Fibroblast of skin of abdomen (primary cell): ENCODE data around the gene BCL6B.

Experiments used
- DNase-seq: peaks from one replicate; pipeline ENCODE4 v3.0.0-alpha.2; 2013

BCL6B gene

DNA sequence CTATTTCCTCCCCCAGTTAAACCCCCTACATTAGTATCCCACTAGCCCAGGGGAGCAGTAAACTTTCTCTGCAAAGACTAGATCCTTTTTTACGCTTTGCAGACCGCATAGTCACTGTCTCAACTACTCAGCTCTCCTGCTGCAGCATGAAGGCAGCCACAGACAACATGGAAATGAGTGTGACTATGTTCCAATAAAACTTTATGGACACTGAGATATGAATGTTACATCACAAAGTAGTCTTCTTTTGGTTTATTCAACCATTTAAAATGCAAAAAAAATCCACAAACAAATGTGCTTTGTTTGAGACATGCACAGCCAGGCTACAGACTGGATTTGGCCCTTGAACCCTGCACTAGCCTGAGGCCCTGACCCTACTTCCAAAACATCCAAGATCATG is 12.3 kb upstream of the BCL6B start:
- no peak for DNase-seq

DNA sequence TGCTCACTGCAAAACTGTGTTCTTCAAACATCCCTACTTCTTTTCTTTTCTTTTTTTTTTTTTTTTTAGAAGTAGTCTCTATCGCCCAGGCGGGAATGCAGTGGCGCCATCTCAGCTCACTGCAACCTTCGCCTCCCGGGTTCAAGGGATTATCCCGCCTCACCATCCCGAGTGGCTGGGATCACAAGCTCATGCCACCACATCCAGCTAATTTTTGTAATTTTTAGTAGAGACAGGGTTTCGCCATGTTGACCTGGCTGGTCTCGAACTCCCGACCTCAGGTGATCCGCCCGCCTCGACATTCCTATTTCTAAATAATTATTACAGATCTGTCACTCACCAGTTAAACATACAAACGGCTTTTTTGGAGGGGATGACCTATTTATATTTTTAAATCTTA is 11.4 kb upstream of the BCL6B start:
- DNase-seq, result no peak

DNA sequence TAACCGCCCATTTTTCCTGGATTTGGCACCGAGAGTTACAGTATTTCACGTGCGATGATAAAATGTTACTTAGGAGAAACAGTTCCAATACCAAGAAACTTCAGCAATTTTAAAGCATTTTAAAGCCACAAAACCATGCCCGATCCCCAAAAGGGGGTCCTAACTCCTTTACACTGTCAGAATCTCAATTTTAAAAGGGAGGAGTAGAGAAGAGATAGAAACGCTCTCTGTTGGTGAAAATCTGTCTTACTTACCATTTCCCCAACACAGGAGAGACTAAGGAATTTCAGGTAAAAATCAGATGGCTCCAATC is 11.0 kb upstream of the BCL6B start:
- no peak for DNase-seq

DNA sequence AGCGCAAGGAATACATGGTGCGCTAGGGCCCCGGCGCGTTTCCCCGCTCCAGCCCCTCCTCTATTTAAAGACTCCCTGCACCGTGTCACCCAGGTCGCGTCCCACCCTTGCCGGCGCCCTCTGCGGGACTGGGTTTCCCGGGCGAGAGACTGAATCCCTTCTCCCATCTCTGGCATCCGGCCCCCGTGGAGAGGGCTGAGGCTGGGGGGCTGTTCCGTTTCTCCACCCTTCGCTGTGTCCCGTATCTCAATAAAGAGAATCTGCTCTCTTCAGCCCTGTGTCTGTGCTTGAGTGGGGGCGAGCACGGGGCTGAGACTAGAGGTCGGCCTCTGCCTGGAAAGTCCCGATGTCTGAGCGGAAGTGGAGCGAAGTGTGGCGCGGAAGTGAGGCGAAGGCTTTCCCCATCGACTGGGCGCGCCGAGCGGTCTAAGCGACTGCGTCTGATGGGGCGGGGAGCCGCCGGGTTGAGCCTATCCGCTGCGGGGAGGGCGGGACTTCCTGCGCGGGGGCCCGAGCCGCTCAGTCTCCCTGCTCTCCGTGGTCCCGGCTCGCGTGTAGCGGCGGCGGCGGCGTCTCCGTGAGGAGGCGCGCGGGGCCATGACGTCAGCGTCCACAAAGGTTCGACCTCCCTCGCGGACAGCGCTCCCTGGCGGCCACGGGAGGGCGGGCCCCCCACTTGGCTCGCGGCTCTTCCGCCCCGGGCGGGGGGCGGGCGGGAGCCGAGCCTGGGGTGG is 8.4 kb upstream of the BCL6B start:
- DNase-seq, result peak; percentile 98

DNA sequence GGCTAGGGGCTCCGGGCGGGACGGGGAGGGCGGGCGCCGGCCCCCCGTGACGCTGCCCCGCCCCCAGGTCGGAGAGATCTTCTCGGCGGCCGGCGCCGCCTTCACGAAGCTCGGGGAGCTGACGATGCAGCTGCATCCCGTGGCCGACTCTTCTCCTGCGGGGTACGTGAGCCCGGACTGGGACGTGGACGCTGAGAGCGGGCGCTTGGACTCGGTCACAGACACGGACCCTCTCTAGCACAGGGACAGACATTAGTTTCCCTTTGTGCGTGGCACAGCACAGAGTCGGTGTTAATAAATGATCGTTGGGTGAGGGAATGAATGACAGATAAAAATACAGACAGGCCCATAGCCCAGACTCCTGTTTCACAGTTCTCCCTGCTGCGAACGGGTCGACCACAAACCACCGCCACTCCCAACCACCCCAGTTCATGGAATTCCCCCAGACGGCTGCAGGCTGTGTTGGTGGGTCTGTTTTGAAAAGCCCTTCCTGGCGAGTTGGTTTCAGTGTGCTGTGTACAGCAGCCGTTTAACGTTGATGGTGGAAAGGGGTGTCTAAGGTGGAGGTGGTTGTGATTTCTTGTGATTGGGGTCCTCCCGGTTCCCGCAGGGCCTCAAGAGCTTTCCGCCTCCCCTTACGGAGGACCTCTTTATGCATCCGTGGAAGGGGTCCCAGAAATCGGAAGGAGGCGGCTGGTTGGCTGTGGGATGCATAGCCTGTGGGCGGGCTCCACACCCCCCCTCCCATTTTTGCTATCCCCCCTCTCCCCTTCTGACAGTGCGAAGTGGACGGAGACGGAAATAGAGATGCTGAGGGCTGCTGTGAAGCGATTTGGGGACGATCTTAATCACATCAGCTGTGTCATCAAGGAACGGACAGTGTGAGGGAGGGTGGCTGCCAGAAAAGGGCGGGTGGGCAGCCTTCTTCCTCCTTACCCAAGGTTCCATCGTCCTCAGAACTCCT is 7.6 kb upstream of the BCL6B start:
- DNase-seq, result peak; percentile 65

DNA sequence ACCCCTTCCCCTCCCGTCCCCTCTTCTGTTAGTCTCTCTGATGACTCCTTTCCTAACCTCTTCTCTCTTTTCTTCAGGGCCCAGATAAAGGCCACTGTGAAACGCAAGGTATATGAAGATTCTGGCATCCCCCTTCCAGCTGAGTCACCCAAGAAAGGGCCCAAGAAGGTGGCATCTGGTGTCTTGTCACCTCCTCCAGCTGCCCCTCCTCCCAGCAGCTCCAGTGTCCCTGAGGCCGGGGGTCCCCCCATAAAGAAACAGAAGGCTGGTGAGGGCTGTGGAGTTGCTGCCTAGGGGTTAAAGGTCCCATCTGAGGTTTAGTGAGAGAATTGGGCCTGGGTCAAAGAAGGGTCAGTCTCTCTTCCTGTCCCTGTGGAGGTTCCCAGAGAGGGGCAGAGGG is 6.4 kb upstream of the BCL6B start:
- no peak for DNase-seq

DNA sequence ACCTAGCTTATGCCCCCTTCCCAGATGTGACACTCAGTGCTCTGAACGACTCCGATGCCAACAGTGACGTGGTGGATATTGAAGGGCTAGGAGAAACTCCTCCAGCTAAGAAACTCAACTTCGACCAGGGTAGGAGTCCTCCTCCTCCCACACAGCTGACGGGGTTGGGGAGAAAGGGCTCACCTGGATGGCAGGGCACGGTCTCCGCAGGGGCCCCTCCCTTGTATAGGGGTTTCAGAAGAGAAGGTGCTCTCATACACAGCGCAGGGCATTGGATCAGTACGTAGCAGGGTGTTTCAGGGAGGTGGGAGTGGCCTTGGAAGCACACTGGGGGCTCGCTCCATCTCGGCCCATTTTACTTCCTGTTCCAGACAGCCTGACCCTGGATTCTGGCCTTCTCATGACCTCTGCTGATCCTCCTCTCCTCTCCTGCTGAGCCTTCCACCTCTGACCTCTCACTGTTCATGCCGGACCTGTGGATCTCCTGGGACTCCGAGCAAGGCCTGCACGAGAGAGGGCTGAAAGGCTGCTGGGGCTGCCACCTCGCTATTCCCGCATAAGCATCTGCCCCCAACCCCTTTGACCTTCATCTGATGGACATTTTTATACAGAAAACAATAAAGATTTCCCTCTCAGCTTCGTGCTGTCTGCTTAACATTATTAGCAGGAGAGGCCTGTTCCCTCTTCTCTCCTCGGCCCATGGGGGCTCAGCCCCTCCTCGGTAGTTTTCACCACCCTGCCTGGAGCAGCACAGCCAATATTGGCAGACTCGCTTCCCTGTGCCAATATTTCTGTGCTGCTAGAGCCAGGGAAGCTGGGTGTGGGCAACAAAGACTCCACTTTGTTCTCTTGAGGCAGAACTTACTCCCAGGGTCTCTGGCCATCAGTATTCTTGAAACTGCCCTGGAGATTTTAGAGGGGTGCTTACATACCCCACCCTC is 5.7 kb upstream of the BCL6B start:
- no peak for DNase-seq

DNA sequence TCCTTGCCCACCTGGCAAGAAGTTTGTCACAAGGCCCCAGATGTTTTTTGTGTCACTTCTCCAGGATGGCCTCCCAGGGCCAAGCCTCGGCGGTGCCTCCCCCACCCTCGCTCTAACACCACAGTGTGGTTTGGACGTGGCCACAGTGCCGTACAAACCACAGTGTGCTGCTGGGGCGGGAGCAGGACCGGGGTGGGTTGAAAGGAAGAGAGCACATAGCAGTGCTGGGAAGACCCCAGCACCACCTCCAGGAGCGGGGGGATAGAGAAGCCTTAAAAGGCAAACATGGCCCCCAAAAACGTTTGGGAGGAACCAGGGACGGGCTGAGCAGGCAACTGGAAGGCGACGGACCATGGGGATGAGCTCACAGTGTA is 5.0 kb upstream of the BCL6B start:
- no peak for DNase-seq

DNA sequence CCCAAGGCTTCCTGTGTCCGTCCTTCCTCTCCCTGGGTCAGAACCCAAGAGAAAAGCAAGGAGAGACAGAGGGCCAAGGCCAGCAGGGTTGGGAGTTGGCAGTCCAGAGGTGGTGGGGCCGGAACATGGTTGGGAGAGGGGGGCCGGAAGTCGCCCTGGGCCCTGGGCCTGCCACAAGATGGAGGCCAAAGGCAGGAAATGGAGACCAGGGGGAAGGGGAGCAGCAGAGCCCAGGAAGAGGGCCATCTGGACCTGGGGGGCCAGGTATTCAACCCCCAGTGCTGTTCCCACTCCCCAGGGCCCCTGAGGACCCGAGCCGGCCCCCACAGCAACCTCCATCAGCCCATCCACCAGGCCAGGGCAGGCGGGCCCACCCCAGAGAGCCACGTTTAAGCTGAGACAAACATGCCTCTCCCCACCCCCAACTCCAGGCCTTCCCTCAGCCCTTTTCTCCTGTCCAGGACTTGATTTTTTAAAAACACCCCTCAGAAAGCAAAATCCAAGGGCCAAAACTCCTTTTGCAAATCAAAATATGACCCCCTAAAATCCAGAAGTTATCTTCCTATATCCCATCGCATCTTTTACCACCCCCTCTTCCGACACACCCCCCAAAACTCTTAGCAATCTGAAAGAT is 4.4 kb upstream of the BCL6B start:
- DNase-seq, result no peak

DNA sequence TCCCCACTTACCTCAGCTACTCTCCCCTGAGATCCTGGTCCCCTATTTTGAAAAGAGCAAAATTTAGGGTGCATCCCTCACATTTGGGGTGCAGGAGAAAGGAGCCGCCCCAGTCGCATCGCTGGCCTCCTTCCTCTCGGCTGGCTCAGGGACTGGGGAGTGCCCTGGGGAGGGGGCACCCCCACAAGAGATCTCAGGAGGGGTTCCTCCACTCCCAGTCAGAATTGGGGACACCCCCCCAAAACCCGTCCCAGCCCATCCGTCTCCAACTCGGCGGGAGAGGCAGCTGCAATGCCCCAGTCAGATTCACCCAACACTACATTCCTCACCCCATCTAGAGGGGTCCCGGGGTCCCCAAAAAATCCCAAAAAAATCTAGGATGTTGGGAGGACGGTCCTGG is 3.5 kb upstream of the BCL6B start:
- DNase-seq, result no peak

DNA sequence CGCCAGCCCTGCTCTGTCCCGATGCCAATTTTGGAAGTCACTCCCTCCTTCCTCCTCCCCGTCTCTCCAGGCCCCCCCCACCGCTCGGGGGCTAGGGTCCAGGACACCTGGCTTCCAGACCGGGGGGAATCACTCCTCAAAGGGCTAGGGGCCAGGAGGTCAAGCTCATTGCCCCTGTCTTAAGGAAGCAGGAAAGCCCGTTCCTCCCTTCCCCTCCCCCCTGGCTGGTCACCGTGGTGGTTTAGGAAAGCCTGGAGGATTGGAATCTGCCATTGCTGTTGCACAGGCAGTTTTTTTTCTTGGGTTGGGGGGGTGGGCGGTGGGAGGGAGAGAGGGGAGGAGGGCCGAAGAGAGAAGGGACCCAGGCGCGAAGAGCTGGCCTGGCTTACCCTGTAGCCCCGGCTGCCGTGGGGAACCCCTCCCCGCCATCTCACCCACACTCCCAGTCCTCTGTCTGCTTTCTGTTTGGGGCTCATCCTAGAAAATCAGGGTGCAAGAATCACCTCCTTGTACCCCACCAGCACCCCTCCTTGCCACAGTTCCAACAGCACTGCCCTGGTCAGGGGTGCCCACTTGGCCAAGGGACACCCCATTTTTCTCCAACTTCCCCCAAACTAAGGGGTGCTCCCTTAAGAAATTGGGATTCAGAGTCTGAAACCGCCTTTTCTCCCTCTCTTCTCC is 2.9 kb upstream of the BCL6B start:
- DNase-seq, result peak; percentile 73

DNA sequence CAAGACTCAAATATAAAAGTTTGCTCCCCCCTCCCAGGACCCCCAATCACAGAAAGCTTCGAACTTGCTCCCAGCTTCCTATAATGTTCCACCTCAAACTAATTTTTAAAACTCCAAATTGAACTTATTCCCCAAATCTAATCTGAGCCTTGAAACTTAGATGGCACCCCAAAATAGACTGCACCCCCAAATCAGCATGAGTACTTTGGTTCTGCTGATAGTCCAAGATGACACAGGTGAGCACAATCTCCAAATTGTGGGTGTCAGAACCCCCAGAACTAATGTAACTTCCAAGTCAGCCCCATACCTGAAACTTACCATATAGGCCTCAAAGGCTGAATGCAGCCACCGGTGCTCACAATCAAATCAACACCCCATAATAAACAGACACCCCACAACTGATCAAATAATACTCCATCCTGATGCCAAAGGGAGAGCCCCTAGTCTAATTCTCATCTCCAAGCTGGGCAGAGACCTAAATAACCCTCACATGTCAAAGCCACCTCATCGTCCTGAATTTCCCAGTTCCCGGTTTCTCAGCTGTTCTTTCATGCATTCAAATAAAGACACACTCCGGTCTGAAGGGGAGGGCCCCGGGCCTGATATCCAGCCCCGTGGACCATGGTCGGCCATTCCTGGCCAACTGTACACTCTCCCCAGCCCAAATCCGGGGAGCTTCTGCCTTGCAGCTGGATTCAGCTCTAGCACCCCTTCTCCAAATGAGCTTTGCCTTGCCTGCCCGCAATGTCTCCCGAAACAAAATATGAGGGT is 1.8 kb upstream of the BCL6B start:
- no peak for DNase-seq

DNA sequence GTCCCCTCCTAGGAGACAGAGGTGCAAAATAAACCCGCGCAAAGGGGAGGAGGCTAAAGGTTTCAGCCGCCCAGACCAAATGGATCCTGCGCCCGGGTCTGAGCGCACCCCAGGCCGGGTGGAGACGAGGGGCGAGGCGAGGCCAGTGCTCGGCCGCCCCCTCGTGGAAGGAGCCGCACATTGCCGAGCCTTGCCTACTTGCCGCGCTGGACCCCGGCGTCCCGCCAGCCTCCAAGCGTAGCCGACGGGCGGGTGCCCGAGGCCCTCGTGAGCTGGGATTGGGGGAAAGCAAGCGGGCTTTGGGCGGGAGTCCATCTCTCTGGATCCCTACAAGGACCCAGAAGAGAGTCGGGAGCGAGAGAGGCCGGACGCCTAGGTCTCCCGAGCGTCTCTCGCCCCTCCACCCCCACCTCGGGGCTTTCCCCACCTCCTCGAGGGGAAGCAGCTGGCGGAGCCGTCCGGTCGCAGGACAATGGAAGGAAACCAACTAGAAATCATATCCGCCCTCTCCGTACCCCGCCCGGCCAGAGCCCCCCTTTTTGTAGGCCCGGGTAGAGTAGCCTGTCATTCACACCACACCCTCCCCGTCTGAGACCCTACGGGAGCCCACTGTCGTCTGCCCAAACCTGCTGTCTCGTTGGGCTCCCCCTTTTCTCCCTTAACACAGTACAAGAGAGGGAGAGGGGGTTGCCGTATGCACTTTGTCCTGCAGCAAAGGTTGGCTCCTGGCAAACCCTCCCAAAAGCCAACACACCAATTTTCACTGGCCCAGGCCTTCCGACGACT is 664 bp upstream of the BCL6B start:
- DNase-seq, result peak; percentile 57

DNA sequence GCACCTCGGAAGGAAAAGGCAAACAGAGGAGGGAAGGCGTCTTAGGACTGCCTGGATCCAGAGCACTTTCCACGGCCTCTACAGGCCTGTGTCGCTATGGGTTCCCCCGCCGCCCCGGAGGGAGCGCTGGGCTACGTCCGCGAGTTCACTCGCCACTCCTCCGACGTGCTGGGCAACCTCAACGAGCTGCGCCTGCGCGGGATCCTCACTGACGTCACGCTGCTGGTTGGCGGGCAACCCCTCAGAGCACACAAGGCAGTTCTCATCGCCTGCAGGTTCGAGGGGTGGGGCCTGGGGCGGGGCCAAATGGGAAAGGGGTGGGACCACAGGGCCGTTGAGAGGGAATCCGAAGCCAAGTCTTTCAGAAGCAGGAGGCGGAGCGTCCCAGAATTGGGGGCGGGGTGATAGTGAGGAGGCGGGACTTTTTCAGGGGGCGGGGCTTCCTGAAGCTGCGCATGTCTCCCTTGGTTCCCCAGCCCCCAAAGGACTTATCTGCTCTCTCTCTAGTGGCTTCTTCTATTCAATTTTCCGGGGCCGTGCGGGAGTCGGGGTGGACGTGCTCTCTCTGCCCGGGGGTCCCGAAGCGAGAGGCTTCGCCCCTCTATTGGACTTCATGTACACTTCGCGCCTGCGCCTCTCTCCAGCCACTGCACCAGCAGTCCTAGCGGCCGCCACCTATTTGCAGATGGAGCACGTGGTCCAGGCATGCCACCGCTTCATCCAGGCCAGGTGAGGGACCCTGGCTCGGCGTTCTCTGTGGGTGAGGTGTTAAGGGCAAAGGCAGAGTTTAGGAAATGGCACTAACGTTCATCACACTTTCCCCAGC is 939 bp downstream of the BCL6B start:
- DNase-seq, result peak; percentile 75

DNA sequence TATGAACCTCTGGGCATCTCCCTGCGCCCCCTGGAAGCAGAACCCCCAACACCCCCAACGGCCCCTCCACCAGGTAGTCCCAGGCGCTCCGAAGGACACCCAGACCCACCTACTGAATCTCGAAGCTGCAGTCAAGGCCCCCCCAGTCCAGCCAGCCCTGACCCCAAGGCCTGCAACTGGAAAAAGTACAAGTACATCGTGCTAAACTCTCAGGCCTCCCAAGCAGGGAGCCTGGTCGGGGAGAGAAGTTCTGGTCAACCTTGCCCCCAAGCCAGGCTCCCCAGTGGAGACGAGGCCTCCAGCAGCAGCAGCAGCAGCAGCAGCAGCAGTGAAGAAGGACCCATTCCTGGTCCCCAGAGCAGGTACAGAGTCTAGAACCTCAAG is 1.5 kb downstream of the BCL6B start:
- no peak for DNase-seq

DNA sequence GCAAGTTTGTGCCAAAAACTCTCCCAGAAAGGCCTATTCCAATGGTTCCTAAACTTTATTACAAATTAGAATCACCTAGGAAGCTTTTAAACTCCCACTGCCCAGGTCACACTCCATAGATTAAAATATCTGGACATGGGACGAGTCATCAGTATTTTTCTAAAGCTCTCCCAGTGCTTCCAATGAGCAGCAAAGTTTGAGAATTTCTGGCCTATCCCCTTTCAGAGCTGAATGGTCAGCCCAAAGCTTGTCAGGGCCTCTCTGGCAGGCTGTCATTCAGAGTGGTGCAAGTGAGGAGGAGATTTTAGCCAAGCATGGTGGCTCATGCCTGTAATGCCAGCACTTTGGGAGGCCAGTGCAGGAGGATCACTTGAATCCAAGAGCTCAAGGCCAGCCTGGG is 2.4 kb downstream of the BCL6B start:
- no peak for DNase-seq

DNA sequence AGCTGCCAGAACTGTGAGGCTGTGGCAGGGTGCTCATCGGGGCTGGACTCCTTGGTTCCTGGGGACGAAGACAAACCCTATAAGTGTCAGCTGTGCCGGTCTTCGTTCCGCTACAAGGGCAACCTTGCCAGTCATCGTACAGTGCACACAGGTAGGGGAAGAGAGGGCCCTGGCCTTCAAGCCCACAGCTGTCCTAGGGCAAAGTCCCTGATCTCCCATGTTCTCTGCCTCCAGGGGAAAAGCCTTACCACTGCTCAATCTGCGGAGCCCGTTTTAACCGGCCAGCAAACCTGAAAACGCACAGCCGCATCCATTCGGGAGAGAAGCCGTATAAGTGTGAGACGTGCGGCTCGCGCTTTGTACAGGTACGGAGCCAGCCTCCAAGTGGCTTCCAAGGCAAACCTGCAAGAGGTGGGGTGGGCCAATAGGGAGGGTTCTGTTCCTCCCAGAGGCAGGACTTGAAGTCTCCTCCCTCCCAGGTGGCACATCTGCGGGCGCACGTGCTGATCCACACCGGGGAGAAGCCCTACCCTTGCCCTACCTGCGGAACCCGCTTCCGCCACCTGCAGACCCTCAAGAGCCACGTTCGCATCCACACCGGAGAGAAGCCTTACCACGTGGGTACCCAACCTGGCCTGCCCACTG is 3.7 kb downstream of the BCL6B start:
- DNase-seq, result no peak

DNA sequence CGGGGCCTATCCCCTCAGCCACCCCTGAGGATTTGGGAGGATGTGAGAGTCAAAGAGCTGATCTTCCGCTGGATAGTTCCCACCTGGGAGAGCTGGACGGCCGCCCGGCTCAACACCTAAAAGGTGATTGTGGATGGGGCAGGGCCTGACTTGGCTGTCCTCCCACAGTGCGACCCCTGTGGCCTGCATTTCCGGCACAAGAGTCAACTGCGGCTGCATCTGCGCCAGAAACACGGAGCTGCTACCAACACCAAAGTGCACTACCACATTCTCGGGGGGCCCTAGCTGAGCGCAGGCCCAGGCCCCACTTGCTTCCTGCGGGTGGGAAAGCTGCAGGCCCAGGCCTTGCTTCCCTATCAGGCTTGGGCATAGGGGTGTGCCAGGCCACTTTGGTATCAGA is 4.5 kb downstream of the BCL6B start:
- DNase-seq, result no peak

DNA sequence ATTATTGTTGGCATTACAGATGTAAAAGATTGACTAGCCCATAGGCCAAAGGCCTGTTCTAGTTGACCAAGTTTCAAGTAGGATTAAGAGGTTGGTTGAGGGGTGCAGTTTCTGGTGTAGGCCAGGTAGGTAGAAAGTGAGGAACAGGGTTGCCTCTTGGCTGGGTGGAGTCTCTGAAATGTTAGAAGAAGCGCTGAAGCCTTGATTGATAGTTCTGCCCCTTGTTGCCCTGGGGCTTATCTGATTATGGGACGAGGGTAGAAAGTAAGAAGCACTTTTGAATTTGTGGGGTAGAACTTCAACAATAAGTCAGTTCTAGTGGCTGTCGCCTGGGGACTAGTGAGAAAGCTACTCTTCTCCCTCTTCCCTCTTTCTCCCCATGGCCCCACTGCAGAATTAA is 6.2 kb downstream of the BCL6B start:
- DNase-seq, result no peak
